CD4-positive, CD25-positive, alpha-beta regulatory T cell (primary cell): ENCODE results near the gene RPL3. TPM values are rescaled to one million over a fixed set of nuclear protein-coding genes. Genes with fewer than 3 reads are reported as not detected.
A peak's percentile ranks its signal among the peaks of the same experiment; 100 is the strongest.
"Not testable (repeated sequence)": the region's sequence is repeated elsewhere in the genome, so short reads cannot be mapped to it uniquely, and the experiment has no call there.

Source experiments
- ATAC-seq, 2 donors: fragments of 150-1000 bp; cut with Tn5 transposase; one replicate each; pipeline ENCODE4 v1.10.0; 2021; ENCODE audit warnings: low read depth in 2 of 2, moderate number of reproducible peaks in 2 of 2, moderate library complexity in 1 of 2
- DNase-seq, 3 donors: peaks; one replicate each; pipeline versions ENCODE4 v3.0.0 to v3.0.0-alpha.2; 2012 to 2022; ENCODE audit warnings: mixed read lengths in 1 of 3
- H3K27ac ChIP-seq: one replicate; pipeline ENCODE4 v1.7.0; 2013; ENCODE audit warnings: mild to moderate bottlenecking, low read length; ENCODE audit not compliant: insufficient read depth, poor library complexity, severe bottlenecking
- H3K27me3 ChIP-seq: one replicate; pipeline ENCODE4 v1.7.0; 2013; ENCODE audit warnings: low read length; ENCODE audit not compliant: control insufficient read depth, insufficient read depth
- H3K36me3 ChIP-seq: one replicate; pipeline ENCODE4 v1.7.0; 2013; ENCODE audit warnings: mild to moderate bottlenecking, low read length, moderate library complexity; ENCODE audit not compliant: control insufficient read depth, insufficient read depth
- H3K4me1 ChIP-seq: 2 replicates; pipeline ENCODE4 v1.7.0; 2013; ENCODE audit warnings: mild to moderate bottlenecking, low read length; ENCODE audit not compliant: insufficient read depth, control insufficient read depth, poor library complexity, severe bottlenecking
- H3K4me3 ChIP-seq: one replicate; pipeline ENCODE4 v1.7.0; 2013; ENCODE audit warnings: low read depth, mild to moderate bottlenecking, low read length, moderate library complexity
- H3K9me3 ChIP-seq, 2 experiments: 1 replicate in 1 of 2; 2 replicates in 1 of 2; pipeline ENCODE4 v1.7.0; 2013; ENCODE audit warnings: low read length in 2 of 2, mild to moderate bottlenecking in 1 of 2, moderate library complexity in 1 of 2; ENCODE audit not compliant: control insufficient read depth in 2 of 2
- H3K27ac Mint-ChIP-seq, 3 donors: one replicate each; pipeline ENCODE4 v1.8.0; 2020 to 2022; ENCODE audit warnings: mild to moderate bottlenecking in 3 of 3, mixed read lengths in 3 of 3, moderate library complexity in 2 of 3
- H3K27me3 Mint-ChIP-seq: one replicate; pipeline ENCODE4 v1.8.0; 2022; ENCODE audit warnings: mild to moderate bottlenecking, mixed read lengths
- H3K36me3 Mint-ChIP-seq: one replicate; pipeline ENCODE4 v1.8.0; 2020; ENCODE audit warnings: mixed read lengths
- H3K4me1 Mint-ChIP-seq, 4 donors: one replicate each; pipeline ENCODE4 v1.8.0; 2020 to 2022; ENCODE audit warnings: mixed read lengths in 4 of 4, mild to moderate bottlenecking in 1 of 4
- H3K4me3 Mint-ChIP-seq, 4 donors: one replicate each; pipeline ENCODE4 v1.8.0; 2020 to 2022; ENCODE audit warnings: mild to moderate bottlenecking in 4 of 4, mixed read lengths in 4 of 4, moderate library complexity in 3 of 4
- H3K9me3 Mint-ChIP-seq, 7 donors: one replicate each; pipeline ENCODE4 v1.8.0; 2020 to 2022; ENCODE audit warnings: mixed read lengths in 7 of 7, mild to moderate bottlenecking in 3 of 7, moderate library complexity in 2 of 7
- polyA plus RNA-seq, 4 donors: library from polyadenylated mRNA; unstranded; fragments of 300-500 nt; fragmentation: Illumina TruSeq; gene quantifications; one replicate each; pipeline ENCODE4 v1.2.3, GENCODE V29; 2021
- total RNA-seq: library from RNA; stranded (reverse); gene quantifications from one replicate; pipeline ENCODE4 v1.2.3, GENCODE V29; 2022

The RPL3 gene
- total and polyA plus RNA-seq, 5 donors from 2014 or later = 1,978 to 4,217 (median 2,589) TPM

- H3K27ac ChIP-seq = no peak overlapping the region
- H3K36me3 Mint-ChIP-seq = no peaks in the 10 kb centered on the region
- H3K4me1 ChIP-seq = no peaks in the 10 kb centered on the region
- peak overlapping the region in 1 of 3 donors; percentile 76 for H3K27ac Mint-ChIP-seq
- no peaks in the 10 kb centered on the region for H3K27me3 ChIP-seq
- H3K4me1 Mint-ChIP-seq = peaks cover 0 to 3% (median 0%) of the 10 kb centered on the region in 4 donors
- no peak for DNase-seq
- peaks cover 12% of the 10 kb centered on the region for H3K27me3 Mint-ChIP-seq
- H3K9me3 ChIP-seq = no peaks in the 10 kb centered on the region
- no peaks in the 10 kb centered on the region for H3K9me3 Mint-ChIP-seq
- no peak for ATAC-seq
- H3K4me3 ChIP-seq = no peak overlapping the region
- H3K4me3 Mint-ChIP-seq = no peak overlapping the region
- no peaks in the 10 kb centered on the region for H3K36me3 ChIP-seq
These were observed 43.5 kb upstream of the RPL3 start for GRCh38 chr22:39362932-39363331.

DNA sequence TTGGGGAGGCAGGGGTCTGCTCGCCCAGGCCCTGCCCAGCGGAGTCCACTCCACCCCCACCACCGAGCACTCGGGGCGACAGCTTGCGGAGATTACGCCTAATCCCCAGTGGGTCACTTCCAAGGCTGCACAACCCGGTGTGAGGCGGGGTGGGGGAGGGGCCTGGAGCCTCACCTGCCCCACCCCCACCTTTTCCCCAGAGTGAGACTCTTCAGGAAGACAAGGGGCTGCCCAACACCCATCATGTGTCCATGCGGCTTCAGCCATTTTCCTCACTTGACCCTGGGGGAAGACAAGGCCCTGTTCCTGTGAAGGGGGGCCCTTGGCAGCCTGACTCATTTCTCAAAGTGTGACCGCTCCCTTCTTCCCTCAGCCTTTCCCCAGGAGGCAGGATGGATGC, 42.8 kb upstream of the RPL3 start:
- Mint-ChIP-seq H3K27ac (no peak overlapping the region), H3K27me3 (peaks cover 12% of the 10 kb centered on the region), H3K4me1 (no peaks in the 10 kb centered on the region), H3K36me3 (no peaks in the 10 kb centered on the region), H3K9me3 (no peaks in the 10 kb centered on the region), H3K4me3 (no peak overlapping the region)
- Histone ChIP-seq H3K27ac (no peak overlapping the region), H3K4me3 (no peak overlapping the region), H3K27me3 (no peaks in the 10 kb centered on the region), H3K9me3 (no peaks in the 10 kb centered on the region), H3K36me3 (no peaks in the 10 kb centered on the region), H3K4me1 (no peaks in the 10 kb centered on the region)
- no peak for DNase-seq
- ATAC-seq = no peak

DNA sequence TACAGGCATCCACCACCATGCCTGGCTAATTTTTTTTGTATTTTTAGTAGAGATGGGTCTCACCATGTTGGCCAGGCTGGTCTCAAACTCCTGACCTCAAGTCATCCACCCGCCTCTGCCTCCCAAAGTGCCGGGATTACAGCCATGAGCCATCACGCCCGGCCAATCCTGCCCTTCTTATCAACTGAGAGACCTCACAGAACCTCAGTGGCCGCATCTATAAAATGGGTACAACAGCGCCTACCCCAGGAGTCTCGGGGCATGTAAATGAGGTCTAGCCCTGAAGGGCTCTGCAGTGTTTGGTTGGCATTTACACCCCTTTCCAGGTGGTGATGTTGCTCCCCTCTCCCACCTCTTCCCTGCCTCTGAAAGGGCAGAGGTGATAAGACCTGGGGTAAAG, 42.1 kb upstream of the RPL3 start:
- Histone ChIP-seq H3K27me3 (no peaks in the 10 kb centered on the region), H3K9me3 (no peaks in the 10 kb centered on the region), H3K4me3 (no peak overlapping the region), H3K4me1 (no peaks in the 10 kb centered on the region), H3K36me3 (no peaks in the 10 kb centered on the region), H3K27ac (no peak overlapping the region)
- Mint-ChIP-seq H3K27me3 (peaks cover 12% of the 10 kb centered on the region), H3K4me3 (no peak overlapping the region), H3K27ac (no peak overlapping the region), H3K4me1 (no peaks in the 10 kb centered on the region), H3K9me3 (no peaks in the 10 kb centered on the region), H3K36me3 (no peaks in the 10 kb centered on the region)
- ATAC-seq = no peak
- no peak for DNase-seq

GRCh38 chr22:39360674-39361413, 41.4 kb upstream of the RPL3 start:
- peak overlapping the region in 1 of 3 donors; percentile 73 for H3K27ac Mint-ChIP-seq
- H3K9me3 Mint-ChIP-seq = no peaks in the 10 kb centered on the region
- Histone ChIP-seq H3K4me3 (no peak overlapping the region), H3K27ac (no peak overlapping the region), H3K27me3 (no peaks in the 10 kb centered on the region), H3K4me1 (no peaks in the 10 kb centered on the region), H3K36me3 (no peaks in the 10 kb centered on the region), H3K9me3 (no peaks in the 10 kb centered on the region)
- no peaks in the 10 kb centered on the region for H3K4me1 Mint-ChIP-seq
- no peak overlapping the region for H3K4me3 Mint-ChIP-seq
- no peak for ATAC-seq
- H3K36me3 Mint-ChIP-seq = no peaks in the 10 kb centered on the region
- peaks cover 12% of the 10 kb centered on the region for H3K27me3 Mint-ChIP-seq
- DNase-seq = no peak

DNA sequence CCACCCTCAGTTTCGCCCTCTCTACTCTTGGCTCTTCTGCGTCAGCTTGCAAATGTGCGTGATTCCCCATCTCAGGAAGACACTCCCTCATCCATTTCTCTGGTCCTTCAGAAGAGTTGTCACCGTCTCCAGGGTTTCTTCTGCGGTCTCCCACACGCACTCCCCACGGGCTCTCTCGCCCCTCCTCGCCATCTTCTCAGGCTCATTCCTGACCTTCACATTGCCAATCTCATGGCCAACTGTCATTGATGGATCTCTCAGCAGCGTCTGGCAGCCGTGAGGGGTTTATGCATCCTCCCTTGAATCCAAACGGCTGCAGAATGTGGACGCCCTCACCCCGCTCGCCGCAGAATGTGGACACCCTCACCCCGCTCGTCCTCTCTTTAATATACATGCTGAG, 40.8 kb upstream of the RPL3 start:
- Histone ChIP-seq H3K27ac (no peak overlapping the region), H3K27me3 (no peaks in the 10 kb centered on the region), H3K36me3 (no peaks in the 10 kb centered on the region), H3K4me3 (no peak overlapping the region), H3K4me1 (no peaks in the 10 kb centered on the region), H3K9me3 (no peaks in the 10 kb centered on the region)
- Mint-ChIP-seq H3K9me3 (no peaks in the 10 kb centered on the region), H3K4me1 (no peaks in the 10 kb centered on the region), H3K4me3 (no peak overlapping the region), H3K27ac (peak overlapping the region in 1 of 3 donors; percentile 9), H3K27me3 (peaks cover 12% of the 10 kb centered on the region), H3K36me3 (no peaks in the 10 kb centered on the region)
- no peak for ATAC-seq
- no peak for DNase-seq

- no peaks in the 10 kb centered on the region for H3K4me1 ChIP-seq
- Mint-ChIP-seq H3K27me3 (peaks cover 12% of the 10 kb centered on the region), H3K9me3 (no peaks in the 10 kb centered on the region), H3K4me1 (no peaks in the 10 kb centered on the region), H3K4me3 (no peak overlapping the region), H3K27ac (no peak overlapping the region), H3K36me3 (no peaks in the 10 kb centered on the region)
- no peak for ATAC-seq
- H3K9me3 ChIP-seq = no peaks in the 10 kb centered on the region
- no peak overlapping the region for H3K27ac ChIP-seq
- no peak for DNase-seq
- no peak overlapping the region for H3K4me3 ChIP-seq
- no peaks in the 10 kb centered on the region for H3K27me3 ChIP-seq
- no peaks in the 10 kb centered on the region for H3K36me3 ChIP-seq
These were observed 40.3 kb upstream of the RPL3 start for GRCh38 chr22:39359659-39360195.

- not testable (repeated sequence) for H3K4me3 Mint-ChIP-seq
These were observed 38.8 kb upstream of the RPL3 start for GRCh38 chr22:39358197-39358596.

More at GRCh38 chr22:39358197-39358596, 38.8 kb upstream of the RPL3 start:
- not testable (repeated sequence) for H3K9me3 ChIP-seq, H3K9me3 Mint-ChIP-seq, H3K36me3 ChIP-seq, H3K27ac ChIP-seq, DNase-seq, H3K36me3 Mint-ChIP-seq, H3K4me1 ChIP-seq, H3K27me3 ChIP-seq, H3K27ac Mint-ChIP-seq, H3K27me3 Mint-ChIP-seq, H3K4me1 Mint-ChIP-seq, ATAC-seq, H3K4me3 ChIP-seq
